GM10266 (cell line): Measurements from ENCODE around the gene C9.

Experiments used
- DNase-seq: peaks from one replicate; pipeline ENCODE4 v3.0.0; 2012; ENCODE audit errors: extremely low spot score
- TF ChIP-seq, protein P1 (sequence below): IDR thresholded peaks from 2 replicates; pipeline ENCODE4 v1.5.1; 2012; ENCODE audit warnings: mild to moderate bottlenecking, low read depth; ENCODE audit not compliant: control insufficient read depth, insufficient read depth; ENCODE audit errors: missing control alignments

Gene C9

GRCh38 chr5:39387293-39387692 lies 23.0 kb upstream of the C9 start:
- DNase-seq, result no peak
- TF ChIP-seq, protein P1, sequence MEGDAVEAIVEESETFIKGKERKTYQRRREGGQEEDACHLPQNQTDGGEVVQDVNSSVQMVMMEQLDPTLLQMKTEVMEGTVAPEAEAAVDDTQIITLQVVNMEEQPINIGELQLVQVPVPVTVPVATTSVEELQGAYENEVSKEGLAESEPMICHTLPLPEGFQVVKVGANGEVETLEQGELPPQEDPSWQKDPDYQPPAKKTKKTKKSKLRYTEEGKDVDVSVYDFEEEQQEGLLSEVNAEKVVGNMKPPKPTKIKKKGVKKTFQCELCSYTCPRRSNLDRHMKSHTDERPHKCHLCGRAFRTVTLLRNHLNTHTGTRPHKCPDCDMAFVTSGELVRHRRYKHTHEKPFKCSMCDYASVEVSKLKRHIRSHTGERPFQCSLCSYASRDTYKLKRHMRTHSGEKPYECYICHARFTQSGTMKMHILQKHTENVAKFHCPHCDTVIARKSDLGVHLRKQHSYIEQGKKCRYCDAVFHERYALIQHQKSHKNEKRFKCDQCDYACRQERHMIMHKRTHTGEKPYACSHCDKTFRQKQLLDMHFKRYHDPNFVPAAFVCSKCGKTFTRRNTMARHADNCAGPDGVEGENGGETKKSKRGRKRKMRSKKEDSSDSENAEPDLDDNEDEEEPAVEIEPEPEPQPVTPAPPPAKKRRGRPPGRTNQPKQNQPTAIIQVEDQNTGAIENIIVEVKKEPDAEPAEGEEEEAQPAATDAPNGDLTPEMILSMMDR, result no peak

DNA sequence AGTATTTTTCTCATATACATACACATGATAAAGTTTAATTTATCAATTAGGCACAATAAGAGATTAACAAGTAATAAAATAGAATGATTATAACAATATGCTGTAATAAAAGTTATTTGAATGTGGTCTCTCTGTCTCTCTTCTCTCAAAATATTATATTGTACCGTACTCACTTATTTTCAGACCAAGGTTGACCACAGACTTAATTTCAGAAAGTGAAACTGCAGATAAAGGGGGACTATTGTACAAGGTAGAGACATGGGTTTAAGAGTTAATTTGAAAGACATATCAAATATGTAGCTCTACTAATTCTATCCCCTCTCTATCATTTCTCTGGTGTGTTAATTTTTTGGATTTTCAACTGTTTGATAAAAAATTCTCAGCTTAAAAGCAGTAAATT lies 20.0 kb upstream of the C9 start:
- DNase-seq, result no peak
- TF ChIP-seq, protein P1, result no peak

DNA sequence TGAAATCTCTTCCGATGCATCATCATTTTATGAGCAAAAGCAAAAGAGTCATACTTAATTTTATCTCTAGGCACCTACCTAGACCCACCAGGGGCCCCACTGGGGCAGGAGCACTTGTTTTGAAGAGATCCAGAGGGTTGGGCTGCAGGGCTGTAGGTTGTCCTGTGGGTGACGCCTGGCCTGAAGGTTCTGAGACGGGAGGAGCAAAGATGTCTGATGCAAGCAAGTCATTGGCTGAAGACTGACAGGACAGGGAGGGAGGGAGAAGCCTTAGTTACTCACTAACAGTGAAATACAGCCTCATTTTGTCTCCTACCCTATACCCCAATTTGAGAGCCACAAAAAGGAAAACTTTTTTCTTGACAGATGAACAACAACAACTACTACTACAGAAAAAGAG lies 17.1 kb upstream of the C9 start:
- DNase-seq, result no peak
- TF ChIP-seq, protein P1, result no peak

GRCh38 chr5:39379693-39380092 lies 15.4 kb upstream of the C9 start:
- TF ChIP-seq, protein P1, result no peak
- no peak for DNase-seq

DNA sequence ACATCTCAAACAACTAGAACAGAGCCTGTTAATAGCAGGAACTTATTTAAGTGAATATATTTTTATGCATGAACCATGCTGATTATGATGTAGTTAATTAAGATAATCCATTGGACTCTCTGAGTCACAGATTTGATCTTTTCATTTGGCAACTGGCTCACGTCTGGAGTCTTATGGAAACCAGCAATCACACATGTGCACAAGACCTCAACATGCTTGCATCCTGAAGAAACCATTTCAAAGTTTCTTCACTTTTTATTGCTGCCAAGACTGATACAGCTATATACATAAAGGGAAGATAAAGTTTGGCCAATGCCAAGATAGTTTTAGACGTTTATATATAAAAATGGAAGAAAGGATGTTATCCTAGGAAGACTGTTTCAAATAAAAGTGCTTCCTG lies 13.3 kb upstream of the C9 start:
- DNase-seq, result no peak
- TF ChIP-seq, protein P1, result no peak

GRCh38 chr5:39376293-39376714 lies 12.0 kb upstream of the C9 start:
- TF ChIP-seq, protein P1, result peak; percentile 65
- DNase-seq, result peak; percentile 46

GRCh38 chr5:39373791-39374190 lies 9.5 kb upstream of the C9 start:
- TF ChIP-seq, protein P1, result no peak
- no peak for DNase-seq

DNA sequence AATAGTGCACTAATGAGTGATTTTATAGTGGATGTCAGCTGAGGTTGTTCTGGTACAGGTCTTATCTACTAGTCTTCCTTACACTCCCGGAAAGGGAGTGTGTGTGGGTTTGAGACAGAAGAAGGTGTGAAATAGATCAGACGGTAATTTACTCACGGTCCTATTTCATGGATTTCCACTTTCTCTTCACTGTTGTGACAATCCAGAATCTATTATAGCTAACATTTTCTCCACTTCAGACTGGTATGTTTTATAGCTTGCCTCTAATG lies 7.0 kb upstream of the C9 start:
- TF ChIP-seq, protein P1, result no peak
- DNase-seq, result no peak
